B cell (primary cell): ENCODE measurements around the gene THRAP3. TPM values are rescaled to one million over a fixed set of nuclear protein-coding genes. Genes with fewer than 3 reads are reported as not detected.
A peak's percentile ranks its signal among the peaks of the same experiment; 100 is the strongest.

Source experiments
- ATAC-seq: fragments of 200-7000 bp; cut with Tn5 transposase; one replicate; pipeline ENCODE4 v1.10.0; 2021; ENCODE audit warnings: low read depth, mild to moderate bottlenecking, moderate number of reproducible peaks, moderate library complexity
- CTCF ChIA-PET: fragments of 350-600 bp; sonication (Branson Sonifier 250); formaldehyde crosslinking; loops from one replicate; lab custom pipeline; 2021; ENCODE audit warnings: antibody characterized with exemption, inconsistent platforms; lab: Charles Lee
- POLR2A ChIA-PET: fragments of 350-600 bp; sonication (Branson Sonifier 250); formaldehyde crosslinking; loops from one replicate; lab custom pipeline; 2021; ENCODE audit warnings: antibody characterized with exemption; lab: Charles Lee
- DNase-seq: peaks from one replicate; pipeline ENCODE4 v3.0.0; 2013
- H2AFZ ChIP-seq: 2 replicates; pipeline ENCODE4 v1.6.1; 2012; ENCODE audit warnings: mild to moderate bottlenecking, low read depth, low read length; ENCODE audit not compliant: insufficient read depth, poor library complexity, severe bottlenecking
- H3K27ac ChIP-seq, 2 donors: 1 replicate in 1 of 2; 2 replicates in 1 of 2; pipeline ENCODE4 v1.5.1; 2012 to 2013; ENCODE audit warnings: low read length in 2 of 2, mild to moderate bottlenecking in 2 of 2, moderate library complexity in 1 of 2
- H3K27me3 ChIP-seq, 4 experiments: fragments of 200-600 bp in 1 of 4; sonication (generic) in 1 of 4; replicated peaks in 1 of 4; 1 replicate in 2 of 4; 2 replicates in 2 of 4; pipeline versions ENCODE4 v1.6.1 to v1.7.0; 2013 to 2016; ENCODE audit warnings: low read length in 3 of 4, mild to moderate bottlenecking in 2 of 4, mixed read lengths in 1 of 4, moderate library complexity in 1 of 4; ENCODE audit not compliant: insufficient read depth in 4 of 4, control insufficient read depth in 3 of 4; ENCODE audit errors: control extremely low read depth in 1 of 4
- H3K36me3 ChIP-seq, 2 experiments: replicated peaks in 1 of 2; 1 replicate in 1 of 2; 2 replicates in 1 of 2; pipeline versions ENCODE4 v1.6.1 to v1.7.1; 2013; ENCODE audit warnings: low read length in 1 of 2; ENCODE audit not compliant: insufficient read depth in 2 of 2, control insufficient read depth in 1 of 2; ENCODE audit errors: control extremely low read depth in 1 of 2, extremely low read depth in 1 of 2
- H3K4me1 ChIP-seq, 2 donors: fragments of 200-600 bp in 1 of 2; sonication (generic) in 1 of 2; 1 replicate in 1 of 2; 2 replicates in 1 of 2; pipeline versions ENCODE4 v1.5.1 to v1.6.1; 2013 to 2017; ENCODE audit warnings: low read length in 2 of 2; ENCODE audit not compliant: control insufficient read depth in 2 of 2, insufficient read depth in 2 of 2
- H3K4me2 ChIP-seq: replicated peaks from 2 replicates; pipeline ENCODE3; 2012; ENCODE audit warnings: mild to moderate bottlenecking, low read depth, low read length; ENCODE audit not compliant: poor library complexity, severe bottlenecking
- H3K4me3 ChIP-seq, 5 experiments: fragments of 200-600 bp in 1 of 5; sonication (generic) in 1 of 5; 1 replicate in 3 of 5; 2 replicates in 2 of 5; pipeline versions ENCODE4 v1.5.1 to v1.7.0; 2011 to 2016; ENCODE audit warnings: low read length in 4 of 5, mild to moderate bottlenecking in 4 of 5, low read depth in 2 of 5, control low read depth in 1 of 5, moderate library complexity in 1 of 5; ENCODE audit not compliant: insufficient read depth in 1 of 5; ENCODE audit errors: control extremely low read depth in 1 of 5, extremely low read depth in 1 of 5
- H3K79me2 ChIP-seq: fragments of 200-600 bp; sonication (generic); one replicate; pipeline ENCODE4 v1.6.0; 2016; ENCODE audit warnings: low read length; ENCODE audit not compliant: control insufficient read depth, insufficient read depth
- H3K9ac ChIP-seq: fragments of 200-600 bp; sonication (generic); 2 replicates; pipeline ENCODE4 v1.6.1; 2017; ENCODE audit warnings: mild to moderate bottlenecking, low read length, moderate library complexity
- H3K9me3 ChIP-seq, 3 donors: one replicate each; pipeline versions ENCODE4 v1.6.1 to v1.7.1; 2013; ENCODE audit warnings: low read length in 2 of 3; ENCODE audit not compliant: control insufficient read depth in 2 of 3, insufficient read depth in 1 of 3; ENCODE audit errors: control extremely low read depth in 1 of 3
- H4K20me1 ChIP-seq: 2 replicates; pipeline ENCODE4 v1.6.0; 2012; ENCODE audit warnings: mild to moderate bottlenecking, low read length; ENCODE audit not compliant: insufficient read depth, control insufficient read depth, poor library complexity, severe bottlenecking
- H3K27ac Mint-ChIP-seq: one replicate; pipeline ENCODE4 v1.8.0; 2021; ENCODE audit warnings: mixed read lengths
- H3K27me3 Mint-ChIP-seq: one replicate; pipeline ENCODE4 v1.8.0; 2021; ENCODE audit warnings: mixed read lengths
- H3K4me1 Mint-ChIP-seq: one replicate; pipeline ENCODE4 v1.8.0; 2021; ENCODE audit warnings: mixed read lengths
- H3K4me3 Mint-ChIP-seq: one replicate; pipeline ENCODE4 v1.8.0; 2021; ENCODE audit warnings: mixed read lengths
- H3K9me3 Mint-ChIP-seq: one replicate; pipeline ENCODE4 v1.8.0; 2022; ENCODE audit warnings: mixed read lengths; ENCODE audit not compliant: insufficient read depth
- CTCF ChIP-seq: fragments of 200-600 bp; IDR thresholded peaks from one replicate; pipeline ENCODE4 v1.8.0; 2022; ENCODE audit warnings: antibody characterized with exemption, mild to moderate bottlenecking
- EZH2 ChIP-seq: IDR thresholded peaks from 2 replicates; pipeline ENCODE4 v1.6.1; 2012; ENCODE audit warnings: borderline replicate concordance, low read depth, mild to moderate bottlenecking, moderate library complexity, low read length; ENCODE audit not compliant: insufficient read depth, poor library complexity, severe bottlenecking
- WGBS: methylation state at CpG from one replicate; pipeline ENCODE4 v1.1.5; 2013; ENCODE audit warnings: missing lambda C conversion rate; ENCODE audit not compliant: insufficient coverage; 5-methylcytosine and 5-hydroxymethylcytosine counted together
- intact Hi-C: fragments of 100-400 bp; cut with micrococcal nuclease; formaldehyde crosslinking; loops from one replicate; pipeline ENCODE4 v1.10.0; 2022
- polyA plus RNA-seq: library from polyadenylated mRNA; depleted of rRNA; stranded (reverse); fragments of >200 nt; gene quantifications from 2 replicates; pipeline ENCODE4 v1.2.3, GENCODE V29; 2012
- total RNA-seq, 2 donors: library from RNA; stranded (reverse); fragments of 120-200 nt in 1 of 2; gene quantifications; 1 replicate in 1 of 2; 2 replicates in 1 of 2; pipeline versions ENCODE4 v1.2.3 to v1.2.4, GENCODE V29; 2013 to 2022

The THRAP3 gene
- total and polyA plus RNA-seq, 2 donors (not counting 1 experiment from before 2014, with no cell fraction given) = 64.1 to 153 TPM

- Mint-ChIP-seq H3K27me3 (no peaks in the 10 kb centered on the region), H3K4me1 (peaks cover 34% of the 10 kb centered on the region), H3K27ac (peak overlapping the region; percentile 63), H3K9me3 (no peaks in the 10 kb centered on the region), H3K4me3 (peak overlapping the region; percentile 29)
- intact Hi-C loops = no loop called here
- H3K79me2 ChIP-seq = no peaks in the 10 kb centered on the region
- no CpG with 5 or more reads among the region's 5 CpGs for WGBS
- H4K20me1 ChIP-seq = peaks cover 20% of the 10 kb centered on the region
- CTCF ChIA-PET = interaction anchor here (0.9 to 1.5 kb wide), 2 partner anchors 12 to 18 kb away, joined by 3 read pairs; no protein-coding TSS in a partner anchor
- peaks cover 10 to 33% of the 10 kb centered on the region in 2 donors for H3K4me1 ChIP-seq
- peaks cover 4 to 59% of the 10 kb centered on the region in 2 experiments for H3K36me3 ChIP-seq
- no peak overlapping the region for H2AFZ ChIP-seq
- POLR2A ChIA-PET = no interaction called here
- no peak overlapping the region for H3K4me3 ChIP-seq
- H3K27me3 ChIP-seq = no peaks in the 10 kb centered on the region
- ATAC-seq (no peak), DNase-seq (no peak)
- TF ChIP-seq CTCF = no peak
- no peak for TF ChIP-seq EZH2
- no peak overlapping the region for H3K4me2 ChIP-seq
- no peak overlapping the region for H3K27ac ChIP-seq
- H3K9me3 ChIP-seq = no peaks in the 10 kb centered on the region
- no peak overlapping the region for H3K9ac ChIP-seq
Observed at GRCh38 chr1:36303244-36303643, 79.0 kb downstream of the THRAP3 start.

DNA sequence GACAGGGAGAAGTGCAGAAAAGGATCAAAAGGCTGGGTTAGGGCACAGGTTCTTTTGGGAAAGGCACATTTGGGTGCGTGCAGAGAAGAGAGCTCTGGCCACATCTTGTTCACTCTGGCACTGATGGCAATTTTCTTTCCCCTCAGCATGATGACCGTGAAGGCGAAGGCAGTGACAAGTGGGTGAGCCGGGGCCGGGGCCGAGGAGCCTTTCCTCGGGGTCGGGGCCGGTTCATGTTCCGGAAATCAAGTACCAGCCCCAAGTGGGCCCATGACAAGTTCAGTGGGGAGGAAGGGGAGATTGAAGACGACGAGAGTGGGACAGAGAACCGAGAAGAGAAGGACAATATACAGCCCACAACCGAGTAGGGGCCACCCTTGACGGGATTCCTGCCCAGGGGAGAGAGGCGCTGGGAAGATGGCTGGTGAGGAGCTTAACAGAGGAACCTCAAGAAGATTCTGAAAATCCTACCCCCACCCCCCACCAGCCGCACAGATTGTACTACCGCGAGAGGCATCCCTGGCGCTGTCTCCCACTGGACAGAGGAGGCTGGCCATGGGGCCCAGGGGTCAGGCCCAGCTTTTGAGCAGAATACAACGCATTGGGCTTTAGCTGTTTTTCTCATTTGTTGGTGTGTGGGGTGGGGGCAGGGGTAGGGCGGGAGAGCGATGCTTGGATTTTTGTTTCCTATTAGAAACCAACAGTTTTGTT is 79.6 kb downstream of the THRAP3 start:
- H3K4me1 Mint-ChIP-seq = peaks cover 34% of the 10 kb centered on the region
- DNase-seq = no peak
- H3K27ac ChIP-seq = peak overlapping the region in 1 of 2 donors; percentile 26
- CTCF ChIA-PET = interaction anchor here (0.6 to 1.5 kb wide), 3 partner anchors 13 to 33 kb away, joined by 3 to 4 read pairs (median 3); no protein-coding TSS in a partner anchor
- no peak overlapping the region for H2AFZ ChIP-seq
- no peaks in the 10 kb centered on the region for H3K27me3 Mint-ChIP-seq
- intact Hi-C loops = no loop called here
- peaks cover 15% of the 10 kb centered on the region for H4K20me1 ChIP-seq
- no peaks in the 10 kb centered on the region for H3K9me3 ChIP-seq
- H3K4me1 ChIP-seq = peaks cover 10 to 33% of the 10 kb centered on the region in 2 donors
- no peak overlapping the region for H3K4me3 ChIP-seq
- 100% methylated on average over 17 of the region's 23 CpGs for WGBS
- no peaks in the 10 kb centered on the region for H3K27me3 ChIP-seq
- no peak overlapping the region for H3K9ac ChIP-seq
- H3K9me3 Mint-ChIP-seq = no peaks in the 10 kb centered on the region
- peak overlapping the region; percentile 63 for H3K27ac Mint-ChIP-seq
- no peak overlapping the region for H3K4me2 ChIP-seq
- peak overlapping the region; percentile 29 for H3K4me3 Mint-ChIP-seq
- POLR2A ChIA-PET = interaction anchor here (0.7 kb wide), 1 partner anchor 35 kb away, joined by 4 read pairs; no protein-coding TSS in a partner anchor
- H3K79me2 ChIP-seq = no peaks in the 10 kb centered on the region
- ATAC-seq = no peak
- peaks cover 4 to 54% of the 10 kb centered on the region in 2 experiments for H3K36me3 ChIP-seq
- no peak for TF ChIP-seq CTCF
- no peak for TF ChIP-seq EZH2
